GM18526 (cell line): ENCODE results near the gene GALNS.

Source experiments
- POLR2A ChIP-seq: IDR thresholded peaks from 3 replicates; pipeline ENCODE4 v1.6.1; 2011; ENCODE audit not compliant: insufficient read length; ENCODE audit errors: extremely low read depth

The GALNS gene

GRCh38 chr16:88799569-88800276, 57.0 kb downstream of the GALNS start:
- no peak for TF ChIP-seq POLR2A

GRCh38 chr16:88798772-88799455, 57.8 kb downstream of the GALNS start:
- TF ChIP-seq POLR2A: no peak

GRCh38 chr16:88798073-88798472, 58.7 kb downstream of the GALNS start:
- no peak for TF ChIP-seq POLR2A

GRCh38 chr16:88796278-88796677, 60.5 kb downstream of the GALNS start:
- TF ChIP-seq POLR2A: no peak

- TF ChIP-seq POLR2A: no peak
Observed at GRCh38 chr16:88793251-88793954, 63.3 kb downstream of the GALNS start.

GRCh38 chr16:88792668-88793250, 64.0 kb downstream of the GALNS start:
- TF ChIP-seq POLR2A: no peak

GRCh38 chr16:88792078-88792550, 64.6 kb downstream of the GALNS start:
- TF ChIP-seq POLR2A: no peak

GRCh38 chr16:88790312-88791211, 66.2 kb downstream of the GALNS start:
- no peak for TF ChIP-seq POLR2A

- no peak for TF ChIP-seq POLR2A
Observed at GRCh38 chr16:88789594-88789993, 67.2 kb downstream of the GALNS start.

GRCh38 chr16:88787579-88788314, 69.0 kb downstream of the GALNS start:
- no peak for TF ChIP-seq POLR2A

GRCh38 chr16:88785106-88785924, 71.4 kb downstream of the GALNS start, which contains the start of gene PIEZO1:
Gene PIEZO1 (minus strand): TSS chr16:88785220. CDS start chr16:88784964, 256 bp downstream.
- peak; percentile 83 for TF ChIP-seq POLR2A

- no peak for TF ChIP-seq POLR2A
Observed at GRCh38 chr16:88784856-88785105, 72.0 kb downstream of the GALNS start.

- TF ChIP-seq POLR2A: peak; percentile 24
Observed at GRCh38 chr16:88784074-88784855, 72.5 kb downstream of the GALNS start.
